Left cardiac atrium (tissue), 4 donors: ENCODE data around the gene EHD1. TPM values are rescaled to one million over a fixed set of nuclear protein-coding genes. Genes with fewer than 3 reads are reported as not detected.
"Not testable (repeated sequence)": the region's sequence is repeated elsewhere in the genome, so short reads cannot be mapped to it uniquely, and the experiment has no call there.

ENCODE experiments used
- ATAC-seq, 2 donors: fragments of 200-7000 bp; cut with Tn5 transposase; one replicate each; pipeline ENCODE4 v1.9.1; 2020; ENCODE audit warnings: mild to moderate bottlenecking in 2 of 2, moderate library complexity in 2 of 2
- DNase-seq: peaks from one replicate; pipeline ENCODE4 v3.0.0-alpha.2; 2020
- intact Hi-C, 2 donors: fragments of 100-400 bp; cut with DNase I; formaldehyde crosslinking; loops; one replicate each; pipeline versions ENCODE4 v1.14.1 to v1.15.1; 2022 to 2023
- total RNA-seq, 2 donors: library from RNA; stranded (reverse); fragmentation: NEBNext Ultra II Directional; extraction: Animal tissue kit (Norgen Biotek cat#: 25700); gene quantifications; one replicate each; pipeline ENCODE4 v1.2.1, GENCODE V29; 2021
- donor health status: DM: no; HTN: yes; CAD: no.
- donor health status: DM: no; HTN: yes; CAD: no; lungs with severe emphysema.
- donor health status: DM: yes; HTN: yes; CAD: no.
- donor health status: Dilated cardiomyopathy.

The EHD1 gene
- total RNA-seq, 2 donors from 2014 or later = 36.6 to 43.1 TPM

DNA sequence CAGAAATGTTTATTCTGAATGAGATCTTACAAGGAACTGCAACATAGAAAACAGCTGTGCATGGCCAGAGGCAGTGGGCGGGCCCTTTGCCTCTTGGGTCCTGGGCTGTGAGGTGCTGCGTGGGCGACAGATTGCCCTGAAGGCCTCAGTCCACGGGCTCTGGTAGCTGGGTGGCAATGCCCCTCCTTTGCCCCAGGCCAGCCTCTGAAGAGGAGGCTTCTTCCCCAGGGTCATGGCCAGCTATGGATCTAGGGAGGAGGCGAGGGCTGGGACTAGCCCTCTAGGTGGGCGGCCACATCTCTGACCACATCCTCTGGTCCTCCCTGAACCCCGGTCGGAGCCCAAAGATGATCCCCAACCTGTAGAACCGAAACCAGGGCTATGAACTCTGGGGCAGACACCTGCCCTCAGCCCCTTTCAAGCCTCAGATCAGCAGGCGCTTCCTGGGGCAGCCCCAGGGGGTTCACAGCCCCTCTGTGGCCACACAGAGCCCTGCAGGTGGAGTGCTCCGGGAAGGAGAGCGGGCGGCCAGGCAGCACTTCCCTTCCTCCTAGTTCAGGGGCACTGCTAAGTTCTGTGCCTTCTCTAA, 27.3 kb downstream of the EHD1 start:
- no peak for DNase-seq
- intact Hi-C loops = no loop called here
- ATAC-seq = no peak

DNA sequence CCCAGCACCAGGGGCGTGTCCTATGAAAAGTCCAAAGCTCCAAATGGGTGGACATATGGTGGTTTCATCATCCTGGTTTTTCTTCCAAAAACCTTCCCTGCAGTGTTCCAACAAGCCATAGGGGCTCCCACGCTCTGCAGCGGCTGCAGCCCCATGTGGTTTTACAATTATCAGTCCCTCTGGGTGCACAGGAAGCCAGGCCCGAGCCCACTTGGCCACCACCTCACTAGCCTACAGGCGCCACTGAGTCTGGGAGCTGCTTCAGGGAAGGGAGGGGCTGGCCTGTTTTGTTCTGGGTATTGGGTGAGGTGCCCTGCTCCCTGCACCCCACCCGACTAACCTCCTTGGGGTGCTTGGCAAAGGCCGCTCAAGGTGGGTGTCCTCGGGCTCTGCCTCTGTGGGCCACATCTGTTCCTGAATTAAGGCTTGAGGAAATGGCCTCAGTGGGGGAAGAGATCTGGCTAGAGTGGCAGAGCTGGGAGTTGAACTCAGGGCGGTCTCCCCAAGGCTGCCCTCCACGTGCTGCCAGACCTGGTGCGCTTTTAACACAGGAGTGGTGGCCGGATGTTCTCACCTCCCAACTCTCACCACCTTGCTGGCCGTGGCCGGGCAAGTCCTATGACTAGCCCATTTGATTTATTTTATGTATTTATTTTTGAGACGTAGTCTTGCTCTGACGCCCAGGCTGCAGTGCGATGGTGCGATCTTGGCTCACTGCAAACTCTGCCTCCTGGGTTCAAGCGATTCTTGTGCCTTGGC, 28.6 kb downstream of the EHD1 start:
- ATAC-seq = peak; percentile 13 to 15
- intact Hi-C loops = loop anchor here in 1 of 2 donors (10.0 kb wide), 1 partner anchor 65 kb away; no protein-coding TSS in a partner anchor
- peak; percentile 52 for DNase-seq

DNA sequence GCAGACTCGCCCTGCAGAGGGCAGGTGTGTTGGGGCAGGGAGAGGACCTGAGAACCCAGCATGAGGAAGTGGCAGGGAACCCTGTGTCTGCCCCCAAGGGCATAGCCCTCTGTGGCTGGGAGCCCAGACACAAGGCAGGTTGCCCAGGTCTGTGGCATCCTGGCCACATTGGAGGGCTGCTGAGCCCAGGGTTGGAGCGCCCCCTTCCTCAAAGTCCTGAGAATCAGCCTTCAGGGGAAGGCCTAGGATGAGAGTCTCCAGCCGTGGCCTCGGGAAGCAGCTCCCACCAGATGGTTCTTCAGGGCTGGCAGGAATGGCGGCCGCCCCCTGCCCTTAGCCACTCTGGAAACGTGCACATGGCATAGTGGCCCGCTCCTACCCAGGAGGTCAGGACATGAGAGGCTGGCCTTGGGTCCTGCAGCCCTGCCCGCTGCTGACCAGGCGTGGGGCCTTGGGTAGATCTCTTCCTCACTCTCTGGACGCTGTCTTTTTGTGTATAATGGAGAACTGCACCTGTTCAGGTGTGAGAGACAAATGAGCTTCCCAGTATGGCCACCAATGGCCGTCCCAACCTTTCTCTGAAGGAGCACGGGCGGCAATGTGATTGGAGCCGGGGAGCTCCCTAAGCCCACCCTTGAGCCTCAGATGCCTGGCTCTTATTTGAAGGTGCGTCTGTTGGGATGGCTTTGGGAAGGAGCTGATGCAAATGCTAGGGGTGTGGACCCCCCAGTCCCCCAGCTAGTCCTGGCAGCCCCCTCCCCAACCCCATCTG, 29.4 kb downstream of the EHD1 start:
- ATAC-seq (no peak), DNase-seq (no peak)
- intact Hi-C loops = loop anchor here in 1 of 2 donors (10.0 kb wide), 1 partner anchor 64 kb away; no protein-coding TSS in a partner anchor

DNA sequence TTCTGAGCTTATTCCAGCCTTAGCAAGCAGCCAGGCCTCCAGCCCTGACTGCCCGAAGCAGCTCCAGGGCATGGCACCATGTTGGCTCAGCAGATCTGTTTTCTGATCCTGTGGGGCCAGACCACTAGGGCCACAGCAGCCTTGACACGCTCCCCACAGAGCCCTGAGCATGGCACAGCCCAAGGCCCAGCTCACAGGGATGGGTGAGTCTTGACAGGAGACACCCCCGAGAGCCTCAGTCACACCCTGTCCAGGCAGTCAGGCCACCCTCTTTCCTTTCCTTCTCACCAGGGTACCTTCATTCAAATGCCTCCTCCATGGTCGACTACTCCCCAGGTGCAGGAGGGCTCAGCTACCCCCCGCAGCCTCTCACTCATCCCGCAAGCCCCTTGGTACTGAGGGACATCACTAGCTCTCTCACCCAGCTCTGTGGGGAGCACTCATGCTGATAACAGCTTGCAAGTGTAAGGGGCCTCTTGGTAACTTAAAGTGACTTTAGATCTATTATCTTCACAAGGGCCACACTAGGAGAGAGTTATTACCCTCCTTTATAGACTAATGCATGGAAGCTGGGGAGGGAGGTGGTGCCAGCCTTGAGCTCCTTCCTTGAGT, 30.1 kb downstream of the EHD1 start:
- DNase-seq = no peak

DNA sequence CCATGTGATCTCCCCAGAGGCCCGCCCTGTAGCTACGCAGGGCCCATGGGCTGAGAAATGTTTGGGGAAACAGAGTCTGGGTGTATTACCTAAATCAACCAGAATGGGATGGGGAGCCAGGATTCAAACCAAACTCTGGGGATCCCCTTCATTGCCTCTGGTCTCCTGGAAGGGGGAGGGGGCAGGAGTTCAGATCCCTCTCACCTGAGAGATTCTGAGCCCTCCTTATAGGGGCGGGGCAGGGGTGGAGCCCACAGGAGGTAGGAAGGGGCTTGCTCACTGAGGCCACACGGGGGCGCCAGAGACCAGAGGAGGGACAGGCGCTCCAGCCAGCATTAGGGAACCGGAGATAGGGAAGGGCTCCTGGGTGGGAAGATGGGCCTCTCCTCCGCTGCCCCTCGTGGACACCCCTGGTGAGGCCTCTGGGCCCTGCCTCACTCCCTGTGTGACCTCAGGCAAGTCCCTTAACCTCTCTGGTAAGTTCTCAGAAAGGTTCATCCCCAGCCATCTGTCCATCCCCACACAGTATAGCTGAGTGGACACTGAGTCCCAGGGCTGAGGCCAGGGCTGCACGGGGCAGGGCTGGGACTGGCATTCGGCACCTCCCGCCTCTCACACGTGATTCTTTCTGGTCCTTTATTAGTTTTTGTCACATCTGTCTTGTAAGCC, 31.3 kb downstream of the EHD1 start:
- ATAC-seq = peak; percentile 83 to 88
- intact Hi-C loops = loop anchor here (1.0 to 10.0 kb wide), 3 partner anchors 47 to 62 kb away; no protein-coding TSS in a partner anchor
- DNase-seq = peak; percentile 93

More for the DNA sequence above, 30.1 kb downstream of the EHD1 start:
- ATAC-seq = no peak
- intact Hi-C loops = loop anchor here in 1 of 2 donors (10.0 kb wide), 1 partner anchor 64 kb away; no protein-coding TSS in a partner anchor

DNA sequence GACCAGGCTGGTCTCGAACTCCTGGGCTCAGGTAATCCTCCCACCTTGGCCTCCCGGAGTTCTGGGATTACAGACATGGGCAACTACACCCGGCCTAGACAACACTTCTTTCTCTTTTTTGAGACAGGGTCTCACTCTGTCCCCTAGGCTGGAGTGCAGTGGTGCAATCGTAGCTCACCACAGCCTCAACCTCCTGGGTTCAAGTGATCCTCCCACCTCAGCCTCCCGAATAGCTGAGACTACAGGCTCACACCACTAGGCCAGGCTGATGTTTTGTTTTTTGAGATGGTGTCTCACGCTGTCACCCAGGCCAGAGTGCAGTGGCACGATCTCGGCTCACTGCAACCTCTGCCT, 32.7 kb downstream of the EHD1 start:
- ATAC-seq, DNase-seq: not testable (repeated sequence)
- intact Hi-C loops = loop anchor here (2.0 to 10.0 kb wide), 2 partner anchors 49 to 61 kb away; no protein-coding TSS in a partner anchor

DNA sequence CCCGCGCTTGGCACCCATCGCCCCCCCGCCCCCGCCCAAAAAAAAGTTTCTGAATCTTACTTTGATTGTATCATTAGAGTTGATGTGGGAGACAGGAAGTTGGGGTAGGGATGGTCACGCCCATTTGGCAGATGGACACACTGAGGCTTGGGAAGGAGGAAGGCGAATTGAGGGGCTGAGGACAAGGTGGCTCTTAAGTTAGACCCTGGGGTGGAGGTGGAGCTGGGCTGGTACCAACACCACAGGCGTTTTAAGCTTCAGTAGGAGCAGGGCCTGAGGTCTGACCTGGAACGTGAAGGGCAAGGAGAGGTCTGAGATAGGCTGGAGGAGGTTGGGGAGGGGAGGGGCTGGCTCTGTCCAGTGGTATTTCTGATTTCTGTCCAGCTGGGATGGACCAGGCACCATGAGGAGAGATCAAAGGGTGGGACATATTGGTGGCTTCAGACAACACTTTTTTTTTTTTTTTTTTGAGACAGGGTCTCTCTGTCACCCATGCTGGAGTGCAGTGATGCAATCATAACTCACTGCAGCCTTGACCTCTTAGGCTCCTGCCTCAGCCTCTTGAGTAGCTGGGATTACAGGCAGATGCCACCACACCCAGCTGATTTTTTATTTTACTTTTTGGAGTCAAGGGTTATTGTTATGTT, 33.2 kb downstream of the EHD1 start:
- no peak for ATAC-seq
- no peak for DNase-seq
- intact Hi-C loops = loop anchor here in 1 of 2 donors (10.0 kb wide), 1 partner anchor 60 kb away; no protein-coding TSS in a partner anchor

DNA sequence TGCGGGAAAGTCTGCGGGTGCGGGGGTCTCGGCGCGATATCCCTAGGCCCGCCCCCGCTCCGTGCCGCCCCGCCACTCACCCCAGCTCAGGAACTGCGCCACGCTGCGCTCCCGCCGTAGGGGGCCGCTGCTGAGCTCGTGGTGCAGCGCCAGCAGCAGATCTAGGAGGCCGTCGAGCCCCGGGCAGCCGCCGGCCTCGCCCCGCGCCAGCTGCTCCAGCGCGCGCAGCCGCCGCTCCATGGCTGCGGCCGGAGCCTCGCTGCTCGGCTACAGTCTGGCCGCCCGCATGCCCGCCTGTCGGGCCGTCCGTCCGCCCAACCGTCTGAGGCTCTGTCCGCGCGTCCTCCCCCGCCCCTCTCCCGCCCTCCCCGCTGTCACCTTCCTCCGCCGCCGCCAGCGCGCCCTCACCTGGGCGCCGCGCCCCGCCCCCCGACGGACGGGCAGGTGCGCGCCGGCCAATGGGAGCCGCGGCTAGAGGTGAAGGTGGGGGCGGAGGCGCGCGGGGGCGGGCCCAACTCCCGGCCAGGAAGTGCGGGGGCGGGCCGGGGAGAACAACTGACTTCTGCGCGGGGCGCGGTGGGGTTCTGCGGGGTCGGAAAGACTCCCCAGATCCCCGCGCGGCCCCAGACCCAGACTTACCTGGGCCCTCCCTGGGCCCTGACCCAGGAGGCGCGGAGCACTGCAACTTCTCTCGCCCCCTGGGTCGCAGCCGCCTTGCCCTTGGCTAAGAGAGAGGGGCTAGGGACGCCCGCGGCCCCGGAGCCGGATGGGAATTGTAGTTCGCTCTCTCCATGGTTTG, 33.9 kb downstream of the EHD1 start, which contains the start of gene CDC42BPG:
TSS of gene CDC42BPG (minus strand) at position 324 of the 799 bp plus-strand sequence. CDS start at position 240, 84 bp downstream.
- peak; percentile 68 for DNase-seq
- ATAC-seq = peak; percentile 55 to 60
- intact Hi-C loops = loop anchor here in 1 of 2 donors (10.0 kb wide), 1 partner anchor 60 kb away; no protein-coding TSS in a partner anchor

DNA sequence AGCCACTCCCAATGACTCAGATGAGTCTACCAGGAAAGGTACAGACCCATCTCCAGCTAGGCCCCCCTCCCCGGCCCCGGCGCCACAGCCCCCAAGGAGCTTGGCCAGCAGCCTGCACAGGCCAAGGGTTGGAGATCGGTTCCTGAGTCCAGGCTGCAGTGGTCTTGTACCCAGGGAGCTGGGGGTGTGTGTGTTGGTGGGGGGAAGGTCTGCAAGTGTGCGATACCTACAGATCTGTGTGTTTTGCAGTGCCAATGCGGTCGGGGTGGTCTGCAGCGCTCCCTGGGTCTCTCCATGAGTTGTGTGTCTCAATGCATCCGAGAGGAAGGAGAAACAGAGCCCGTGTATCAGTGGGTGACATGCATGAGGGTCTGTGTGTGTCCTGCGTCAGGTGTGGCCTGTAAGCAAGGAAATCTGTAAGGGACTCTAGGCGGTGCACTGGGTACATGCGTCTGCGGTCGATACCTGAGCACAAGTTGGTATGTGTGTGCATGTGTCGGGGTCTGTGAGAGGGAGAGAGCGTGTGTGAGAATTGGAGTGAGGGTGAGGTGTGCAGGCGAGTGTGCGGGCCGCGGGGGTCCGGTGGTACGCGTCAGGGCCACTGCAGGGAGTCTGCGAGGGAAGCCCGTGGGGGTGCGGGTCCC, 34.6 kb downstream of the EHD1 start:
- ATAC-seq = no peak
- DNase-seq = no peak
- intact Hi-C loops = loop anchor here in 1 of 2 donors (10.0 kb wide), 1 partner anchor 59 kb away; no protein-coding TSS in a partner anchor

DNA sequence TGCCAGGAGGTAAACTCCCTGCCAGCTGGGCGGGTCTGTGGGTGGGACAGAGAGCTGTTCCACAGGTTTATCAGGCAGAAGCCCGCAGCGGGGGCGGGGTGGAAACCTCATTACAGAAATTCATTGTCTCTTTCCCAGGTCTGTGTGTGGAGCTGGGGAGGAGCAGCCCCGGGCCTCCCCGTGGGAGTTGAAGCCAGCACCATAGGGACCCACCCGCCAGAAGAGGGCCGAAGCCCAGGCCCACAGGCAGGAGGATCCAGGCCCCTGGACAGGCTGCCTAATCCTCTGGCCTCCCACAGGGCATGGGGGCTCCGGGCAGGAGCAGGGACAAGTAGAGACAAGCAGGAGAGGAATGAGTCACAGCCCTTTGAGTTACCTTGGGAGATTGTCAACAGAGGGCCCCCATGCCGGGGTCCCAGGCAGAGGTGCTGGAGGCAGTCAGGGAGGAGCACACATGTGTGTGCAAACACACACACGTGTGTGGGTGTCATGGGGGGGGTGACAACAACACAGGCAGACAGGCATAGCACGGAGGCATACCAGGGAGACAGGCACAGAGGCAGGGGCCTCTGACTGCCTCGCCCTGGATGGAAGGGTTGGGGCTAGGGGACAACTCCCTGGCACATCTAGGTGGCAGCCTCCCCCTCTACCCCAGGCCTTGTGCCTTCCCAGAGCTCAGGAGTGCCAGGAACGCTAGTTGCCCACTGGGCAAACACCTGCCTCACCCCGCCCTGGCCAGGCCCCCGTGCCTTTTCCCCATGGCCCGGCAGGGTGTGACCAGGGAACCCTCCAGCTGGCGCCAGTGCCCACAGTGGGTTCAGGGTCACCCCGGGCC, 35.4 kb downstream of the EHD1 start:
- DNase-seq (no peak), ATAC-seq (no peak)
- intact Hi-C loops = loop anchor here in 1 of 2 donors (10.0 kb wide), 1 partner anchor 58 kb away; no protein-coding TSS in a partner anchor

DNA sequence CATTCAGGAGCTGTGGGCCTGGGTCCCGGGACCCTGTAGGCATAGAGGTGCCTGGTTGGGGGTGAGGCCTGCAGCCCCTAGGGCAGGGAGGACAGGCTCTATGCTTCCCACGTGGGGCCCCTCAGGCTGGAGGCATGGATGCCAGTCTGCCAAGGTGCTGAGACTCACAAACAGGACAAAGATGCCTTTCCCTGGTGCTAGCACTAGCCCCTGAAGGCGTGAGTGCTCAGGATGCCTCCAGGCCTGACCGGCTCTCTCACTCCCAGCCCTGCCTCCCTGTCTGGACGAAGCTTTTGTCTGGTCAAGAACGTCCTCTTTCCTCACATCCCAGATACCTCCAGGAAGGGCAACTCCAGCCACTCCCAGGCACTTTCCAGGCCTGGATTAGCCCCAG, 36.1 kb downstream of the EHD1 start:
- DNase-seq (no peak), ATAC-seq (no peak)
- intact Hi-C loops = loop anchor here in 1 of 2 donors (10.0 kb wide), 1 partner anchor 58 kb away; no protein-coding TSS in a partner anchor

DNA sequence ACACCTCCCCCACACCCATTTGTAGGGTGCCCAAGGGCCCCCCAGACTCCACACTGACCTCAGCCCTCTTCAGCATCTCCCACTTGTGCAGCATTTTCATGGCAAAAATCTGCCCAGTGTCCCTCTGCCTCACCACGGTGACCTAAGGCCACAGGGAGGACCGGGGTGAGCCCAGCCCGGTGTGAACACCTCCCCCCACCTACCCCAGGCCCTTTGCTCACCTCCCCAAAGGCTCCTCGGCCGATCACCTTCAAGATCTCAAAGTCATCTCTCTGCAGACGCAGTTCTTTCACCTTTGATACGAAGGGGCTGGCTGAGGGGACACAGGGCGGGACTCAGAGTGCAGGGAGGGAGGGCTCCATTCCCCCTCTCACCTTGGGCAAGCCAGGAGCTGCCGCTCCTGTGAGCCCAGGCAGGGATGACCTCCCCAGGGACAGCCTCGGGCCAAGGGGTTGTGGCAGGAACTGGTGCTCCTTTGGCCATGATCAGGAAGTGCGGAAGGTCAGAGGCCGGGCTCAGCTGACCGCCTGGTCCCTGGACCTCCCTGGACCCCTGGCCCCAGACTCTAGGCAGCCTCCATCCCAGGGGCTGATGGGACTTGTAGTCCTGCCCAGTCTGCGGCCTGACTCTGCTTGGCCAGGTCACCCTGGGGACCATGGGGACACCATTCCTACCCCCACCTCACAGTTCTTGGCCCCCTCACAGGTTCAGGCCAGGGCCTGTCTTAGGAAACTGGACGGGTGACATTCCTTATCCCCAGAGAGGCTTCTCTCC, 36.6 kb downstream of the EHD1 start:
- intact Hi-C loops = loop anchor here in 1 of 2 donors (10.0 kb wide), 1 partner anchor 57 kb away; no protein-coding TSS in a partner anchor
- DNase-seq = no peak
- no peak for ATAC-seq

DNA sequence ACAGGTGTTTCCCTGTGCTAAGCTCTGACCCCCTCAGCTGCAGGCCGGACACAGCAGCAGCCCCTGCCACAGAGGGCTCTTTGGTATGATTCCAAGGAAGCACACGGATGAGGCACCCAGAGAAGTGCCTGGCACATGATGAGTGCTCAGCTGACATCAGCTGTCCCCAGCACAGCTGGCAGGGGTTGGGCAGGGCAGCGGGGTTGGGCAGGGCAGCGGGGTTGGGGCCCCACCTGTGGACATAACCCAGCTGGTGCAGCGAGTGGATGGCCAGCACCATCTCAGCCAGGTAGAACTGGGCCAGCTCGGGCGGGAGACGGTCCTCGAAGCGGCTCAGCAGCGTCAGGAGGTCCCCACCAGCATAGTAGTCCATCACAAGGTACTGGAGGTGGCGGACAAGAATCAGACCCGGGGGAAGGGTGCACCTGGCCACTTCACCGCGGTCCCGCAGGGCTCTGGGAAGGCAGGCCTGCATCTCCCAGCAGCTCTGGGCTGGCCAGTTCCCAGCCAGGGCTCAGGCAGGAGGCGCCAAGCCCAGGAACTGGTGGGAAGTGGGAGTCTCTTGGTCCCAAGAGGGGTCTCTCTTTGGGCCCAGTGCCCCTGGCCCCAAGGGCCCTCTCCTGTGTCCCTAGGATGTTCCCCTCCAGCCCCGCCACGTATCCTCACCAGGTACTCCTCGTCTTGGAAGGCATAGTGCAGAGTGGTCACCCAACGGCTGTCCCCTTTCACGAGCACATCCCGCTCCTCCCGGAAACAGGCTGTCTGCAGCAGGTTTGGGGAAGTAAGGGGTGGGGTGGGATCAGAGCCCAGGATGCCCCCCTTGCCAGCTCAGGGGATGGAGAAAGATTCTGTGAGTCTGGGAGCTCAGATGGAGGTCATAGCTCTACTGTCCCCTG, 38.3 kb downstream of the EHD1 start:
- no peak for ATAC-seq
- intact Hi-C loops = loop anchor here in 1 of 2 donors (10.0 kb wide), 1 partner anchor 55 kb away; no protein-coding TSS in a partner anchor

DNA sequence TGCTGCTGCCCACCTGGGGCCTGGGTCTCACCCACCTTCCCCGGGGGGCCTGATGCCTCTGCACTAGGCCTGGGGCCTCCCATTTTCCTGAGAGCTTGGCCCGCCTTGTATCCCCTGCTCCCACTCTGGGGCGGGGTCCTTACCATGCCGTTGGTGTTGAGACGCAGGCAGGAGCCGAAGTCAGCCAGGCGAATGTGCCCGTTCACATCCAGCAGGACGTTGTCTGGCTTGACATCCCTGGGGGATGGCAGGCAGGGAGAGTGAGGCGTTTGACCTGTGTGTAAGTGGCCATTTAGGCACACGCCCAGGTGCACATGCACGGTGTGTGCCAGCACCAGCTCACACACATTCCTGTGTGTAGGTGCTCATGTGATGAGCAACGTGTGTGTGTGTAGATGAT, 39.1 kb downstream of the EHD1 start:
- DNase-seq (no peak), ATAC-seq (no peak)
- intact Hi-C loops = no loop called here

More for the DNA sequence above, 38.3 kb downstream of the EHD1 start:
- no peak for DNase-seq
